DND-41 (cell line): Measurements from ENCODE around the gene ACBD6.
"Not testable (repeated sequence)": the region's sequence is repeated elsewhere in the genome, so short reads cannot be mapped to it uniquely, and the experiment has no call there.

Experiments used
- ATAC-seq: fragments of 200-7000 bp; cut with Tn5 transposase; 3 replicates; pipeline ENCODE4 v1.9.1; 2021; ENCODE audit warnings: low read depth; ENCODE audit not compliant: insufficient read depth
- DNase-seq: peaks from one replicate; pipeline ENCODE4 v3.0.0-alpha.2; 2020
- H2AFZ ChIP-seq: 2 replicates; pipeline ENCODE4 v1.6.0; 2012; ENCODE audit warnings: low read depth, low read length
- H3K27ac ChIP-seq: 2 replicates; pipeline ENCODE4 v1.5.1; 2012; ENCODE audit warnings: low read length, inconsistent platforms
- H3K27me3 ChIP-seq: fragments of 200-600 bp; sonication (generic); 2 replicates; pipeline ENCODE4 v1.6.0; 2012; ENCODE audit warnings: low read length, mild to moderate bottlenecking, inconsistent platforms; ENCODE audit not compliant: insufficient read depth, poor library complexity
- H3K36me3 ChIP-seq: 2 replicates; pipeline ENCODE4 v1.5.1; 2012; ENCODE audit warnings: low read length, inconsistent platforms; ENCODE audit not compliant: insufficient read depth
- H3K4me1 ChIP-seq: 2 replicates; pipeline ENCODE4 v1.5.1; 2012; ENCODE audit warnings: mild to moderate bottlenecking, low read length; ENCODE audit not compliant: insufficient read depth
- H3K4me2 ChIP-seq: 2 replicates; pipeline ENCODE4 v1.6.0; 2012; ENCODE audit warnings: mild to moderate bottlenecking, moderate library complexity, low read length, inconsistent platforms; ENCODE audit not compliant: insufficient read depth
- H3K4me3 ChIP-seq, 2 experiments: fragments of 200-600 bp in 1 of 2; shearing (Covaris generic) in 1 of 2; 2 replicates each; pipeline ENCODE4 v1.5.1; 2012 to 2016; ENCODE audit warnings: inconsistent platforms in 2 of 2, low read length in 2 of 2, mild to moderate bottlenecking in 2 of 2, low read depth in 1 of 2, moderate library complexity in 1 of 2
- H3K79me2 ChIP-seq: 2 replicates; pipeline ENCODE4 v1.6.0; 2012; ENCODE audit warnings: low read length, inconsistent platforms; ENCODE audit not compliant: insufficient read depth
- H3K9ac ChIP-seq: 2 replicates; pipeline ENCODE4 v1.6.0; 2012; ENCODE audit warnings: low read depth, mild to moderate bottlenecking, inconsistent platforms, low read length, moderate library complexity
- H3K9me3 ChIP-seq: 2 replicates; pipeline ENCODE4 v1.5.1; 2012; ENCODE audit warnings: low read length, moderate library complexity, mild to moderate bottlenecking, inconsistent platforms; ENCODE audit not compliant: insufficient read depth, severe bottlenecking
- H4K20me1 ChIP-seq: 2 replicates; pipeline ENCODE4 v1.6.0; 2012; ENCODE audit warnings: low read length; ENCODE audit not compliant: insufficient read depth
- CTCF ChIP-seq: IDR thresholded peaks from 2 replicates; pipeline ENCODE4 v1.5.1; 2012; ENCODE audit warnings: borderline replicate concordance, low read length, moderate library complexity, mild to moderate bottlenecking; ENCODE audit not compliant: poor library complexity, severe bottlenecking; ENCODE audit errors: extremely low read depth
- EZH2 ChIP-seq: IDR thresholded peaks from 3 replicates; pipeline ENCODE4 v1.6.1; 2012; ENCODE audit warnings: borderline replicate concordance, low read depth, mild to moderate bottlenecking, moderate library complexity, low read length, inconsistent platforms; ENCODE audit not compliant: severe bottlenecking

ACBD6 gene

DNA sequence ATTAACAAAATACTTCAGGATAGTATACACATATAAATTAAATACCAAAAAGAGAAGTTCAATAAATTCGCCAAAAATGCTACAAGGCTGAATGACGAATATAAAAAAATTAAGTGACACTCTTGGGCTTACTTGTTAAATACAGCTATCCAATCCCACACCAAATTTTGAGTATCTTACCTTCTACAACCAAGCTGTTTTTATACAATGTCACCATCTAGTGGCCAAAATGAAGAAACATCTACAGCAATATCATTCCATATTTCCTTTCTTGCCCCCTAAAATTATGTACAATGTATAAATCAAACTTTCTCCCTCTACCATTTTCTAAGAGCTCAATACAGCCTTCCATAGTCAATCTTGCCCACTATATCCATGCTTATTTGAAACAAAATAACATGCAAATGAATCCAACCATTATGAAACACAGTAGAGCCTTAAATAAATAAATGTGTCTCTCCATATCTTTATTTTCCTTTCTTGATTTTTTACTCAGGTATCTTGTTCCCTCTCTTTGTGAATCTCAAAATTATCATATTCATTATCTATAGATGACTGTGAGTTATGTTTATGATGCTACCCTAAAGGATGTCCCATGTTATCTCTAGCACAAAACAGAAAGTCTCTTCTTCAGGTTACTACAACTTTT, 86.3 kb downstream of the ACBD6 start:
- no peak overlapping the region for H3K27ac ChIP-seq
- peaks cover 14% of the 10 kb centered on the region; the same call in 1 of the 2 replicates for H3K36me3 ChIP-seq
- H3K27me3 ChIP-seq: no peaks in the 10 kb centered on the region
- TF ChIP-seq CTCF (peak; percentile 84), EZH2 (no peak)
- H3K79me2 ChIP-seq: peaks cover 11% of the 10 kb centered on the region
- H3K9me3 ChIP-seq: no peaks in the 10 kb centered on the region
- H3K4me3 ChIP-seq: no peak overlapping the region
- no peaks in the 10 kb centered on the region for H3K4me1 ChIP-seq
- ATAC-seq (peak; percentile 81), DNase-seq (no peak)
- H4K20me1 ChIP-seq: 0 out of 2 replicates have a peak, but pooled peaks cover 3% of the 10 kb centered on the region
- no peak overlapping the region for H3K9ac ChIP-seq
- H2AFZ ChIP-seq: no peak overlapping the region
- H3K4me2 ChIP-seq: no peak overlapping the region

DNA sequence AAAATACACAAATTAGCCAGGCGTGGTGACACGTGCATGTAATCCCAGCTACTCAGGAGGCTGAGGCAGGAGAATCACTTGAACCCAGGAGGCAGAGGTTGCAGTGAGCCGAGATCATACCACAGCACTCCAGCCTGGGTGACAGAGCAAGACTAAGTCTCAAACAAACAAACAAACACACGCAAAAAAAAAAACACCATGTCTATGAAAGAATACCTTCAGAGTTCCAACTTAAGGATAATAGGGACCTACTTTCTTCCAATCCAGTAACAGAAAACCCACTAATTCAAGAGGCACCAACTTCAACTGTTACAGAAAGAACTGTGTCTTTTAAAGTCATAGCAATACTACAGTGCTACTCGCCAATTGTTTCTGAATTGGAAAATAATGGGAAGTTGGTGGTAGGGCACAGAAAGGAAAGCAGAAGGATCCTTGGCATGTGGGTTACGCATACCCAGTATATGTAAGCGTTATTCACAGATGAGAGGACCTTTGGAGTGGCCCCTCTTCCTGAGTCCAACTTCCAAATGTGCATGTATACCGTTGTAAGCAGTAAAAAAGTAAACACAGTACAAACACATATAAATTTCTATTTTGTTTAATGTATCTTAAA, 87.0 kb downstream of the ACBD6 start:
- no peak for ATAC-seq

GRCh38 chr1:180412583-180412982, 89.8 kb downstream of the ACBD6 start:
- H3K27me3 ChIP-seq: no peaks in the 10 kb centered on the region
- no peak overlapping the region for H2AFZ ChIP-seq
- 0 out of 2 replicates have a peak, but pooled peaks cover 3% of the 10 kb centered on the region for H4K20me1 ChIP-seq
- H3K9me3 ChIP-seq: no peaks in the 10 kb centered on the region
- no peak for TF ChIP-seq CTCF
- TF ChIP-seq EZH2: no peak
- no peak for DNase-seq
- peaks cover 31% of the 10 kb centered on the region; the same call in 1 of the 2 replicates for H3K36me3 ChIP-seq
- H3K4me1 ChIP-seq: no peaks in the 10 kb centered on the region
- no peak overlapping the region for H3K27ac ChIP-seq
- no peak for ATAC-seq
- no peak overlapping the region for H3K4me3 ChIP-seq
- no peak overlapping the region for H3K4me2 ChIP-seq
- H3K79me2 ChIP-seq: peaks cover 11% of the 10 kb centered on the region
- no peak overlapping the region for H3K9ac ChIP-seq

More for the DNA sequence above, 87.0 kb downstream of the ACBD6 start:
- peaks cover 19% of the 10 kb centered on the region; the same call in 1 of the 2 replicates for H3K36me3 ChIP-seq
- H3K27ac ChIP-seq: no peak overlapping the region
- H3K79me2 ChIP-seq: peaks cover 11% of the 10 kb centered on the region
- TF ChIP-seq EZH2 (no peak), CTCF (no peak)
- H2AFZ ChIP-seq: no peak overlapping the region
- H3K27me3 ChIP-seq: no peaks in the 10 kb centered on the region
- H3K9ac ChIP-seq: no peak overlapping the region
- H3K9me3 ChIP-seq: no peaks in the 10 kb centered on the region
- H3K4me2 ChIP-seq: no peak overlapping the region
- DNase-seq: no peak
- H3K4me3 ChIP-seq: no peak overlapping the region
- H4K20me1 ChIP-seq: 0 out of 2 replicates have a peak, but pooled peaks cover 3% of the 10 kb centered on the region
- no peaks in the 10 kb centered on the region for H3K4me1 ChIP-seq

DNA sequence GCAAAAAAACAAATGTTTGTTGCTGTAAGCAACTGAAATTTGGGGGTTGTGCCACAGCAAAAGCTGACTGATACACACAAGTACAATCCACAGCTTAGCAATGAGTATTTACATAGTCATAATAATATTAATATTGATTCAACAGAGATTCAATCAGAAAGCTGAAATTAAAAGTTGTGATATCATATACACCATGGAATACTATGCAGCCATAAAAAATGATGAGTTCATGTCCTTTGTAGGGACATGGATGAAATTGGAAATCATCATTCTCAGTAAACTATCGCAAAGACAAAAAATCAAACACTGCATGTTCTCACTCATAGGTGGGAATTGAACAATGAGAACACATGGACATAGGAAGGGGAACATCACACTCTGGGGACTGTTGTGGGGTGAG, 94.2 kb downstream of the ACBD6 start:
- H2AFZ ChIP-seq, ATAC-seq, H3K9me3 ChIP-seq, H3K79me2 ChIP-seq, H3K4me2 ChIP-seq, H3K4me1 ChIP-seq, DNase-seq, H4K20me1 ChIP-seq, H3K27me3 ChIP-seq, H3K4me3 ChIP-seq, H3K9ac ChIP-seq, H3K27ac ChIP-seq: not testable (repeated sequence)
- H3K36me3 ChIP-seq: peaks cover 32% of the 10 kb centered on the region; the same call in 1 of the 2 replicates
